Activated T-cell treated with anti-CD3 and anti-CD28 coated beads, Interleukin-2, amount 50 U/mL, for 72 hours (primary cell): ENCODE measurements around the gene FADS3. TPM values are rescaled to one million over a fixed set of nuclear protein-coding genes. Genes with fewer than 3 reads are reported as not detected.

ENCODE experiments used
- ATAC-seq, 2 donors: fragments of 150-1000 bp; cut with Tn5 transposase; replicated peaks in 1 of 2; 2 replicates each; pipeline ENCODE4 v1.10.0; 2021; ENCODE audit warnings: moderate library complexity in 2 of 2, mild to moderate bottlenecking in 1 of 2
- DNase-seq, 2 donors: peaks; one replicate each; pipeline ENCODE4 v3.0.0; 2021 to 2022; ENCODE audit warnings: mixed read lengths in 1 of 2
- H3K27ac Mint-ChIP-seq: one replicate; pipeline ENCODE4 v1.8.0; 2022; ENCODE audit warnings: mild to moderate bottlenecking, moderate library complexity, mixed read lengths
- H3K27me3 Mint-ChIP-seq: one replicate; pipeline ENCODE4 v1.8.0; 2022; ENCODE audit warnings: low read depth, mixed read lengths
- H3K36me3 Mint-ChIP-seq, 2 donors: one replicate each; pipeline ENCODE4 v1.8.0; 2022; ENCODE audit warnings: mixed read lengths in 2 of 2, mild to moderate bottlenecking in 1 of 2; ENCODE audit not compliant: insufficient read depth in 2 of 2
- H3K4me1 Mint-ChIP-seq: one replicate; pipeline ENCODE4 v1.8.0; 2022; ENCODE audit warnings: low read depth, mixed read lengths
- H3K4me3 Mint-ChIP-seq, 2 donors: one replicate each; pipeline ENCODE4 v1.8.0; 2022; ENCODE audit warnings: mild to moderate bottlenecking in 2 of 2, mixed read lengths in 2 of 2, moderate library complexity in 2 of 2
- H3K9me3 Mint-ChIP-seq, 2 donors: one replicate each; pipeline ENCODE4 v1.8.0; 2022; ENCODE audit warnings: mixed read lengths in 2 of 2
- total RNA-seq, 2 donors: library from RNA; stranded (reverse); gene quantifications; one replicate each; pipeline ENCODE4 v1.2.3, GENCODE V29; 2022

Gene FADS3
- total RNA-seq, 2 donors from 2014 or later = 14.7 to 22.3 TPM

GRCh38 chr11:61874853-61875252, 16.5 kb downstream of the FADS3 start:
- DNase-seq (no peak), ATAC-seq (no peak)
- Mint-ChIP-seq H3K27me3 (no peaks in the 10 kb centered on the region), H3K9me3 (no peaks in the 10 kb centered on the region), H3K4me3 (no peak overlapping the region), H3K36me3 (no peaks in the 10 kb centered on the region), H3K27ac (no peak overlapping the region), H3K4me1 (peaks cover 5% of the 10 kb centered on the region)

GRCh38 chr11:61874377-61874809, 17.0 kb downstream of the FADS3 start:
- no peaks in the 10 kb centered on the region for H3K36me3 Mint-ChIP-seq
- DNase-seq (no peak), ATAC-seq (no peak)
- no peaks in the 10 kb centered on the region for H3K27me3 Mint-ChIP-seq
- no peak overlapping the region for H3K4me3 Mint-ChIP-seq
- no peak overlapping the region for H3K27ac Mint-ChIP-seq
- no peaks in the 10 kb centered on the region for H3K9me3 Mint-ChIP-seq
- peaks cover 5% of the 10 kb centered on the region for H3K4me1 Mint-ChIP-seq

- H3K4me1 Mint-ChIP-seq = peaks cover 5% of the 10 kb centered on the region
Observed at GRCh38 chr11:61873588-61874376, 17.6 kb downstream of the FADS3 start.

GRCh38 chr11:61872935-61873565, 18.3 kb downstream of the FADS3 start:
- H3K27ac Mint-ChIP-seq = no peak overlapping the region
- DNase-seq (no peak), ATAC-seq (no peak)

More at GRCh38 chr11:61873588-61874376, 17.6 kb downstream of the FADS3 start:
- Mint-ChIP-seq H3K36me3 (no peaks in the 10 kb centered on the region), H3K4me3 (no peak overlapping the region), H3K27ac (no peak overlapping the region), H3K9me3 (no peaks in the 10 kb centered on the region), H3K27me3 (no peaks in the 10 kb centered on the region)
- DNase-seq (no peak), ATAC-seq (no peak)

GRCh38 chr11:61871158-61871597, 20.2 kb downstream of the FADS3 start:
- Mint-ChIP-seq H3K27me3 (no peaks in the 10 kb centered on the region), H3K9me3 (no peaks in the 10 kb centered on the region), H3K36me3 (no peaks in the 10 kb centered on the region), H3K4me1 (peaks cover 5% of the 10 kb centered on the region), H3K4me3 (peak overlapping the region; percentile 75 to 82), H3K27ac (no peak overlapping the region)
- ATAC-seq (peak; percentile 94 to 98), DNase-seq (peak; percentile 76 to 82)

More at GRCh38 chr11:61872935-61873565, 18.3 kb downstream of the FADS3 start:
- no peaks in the 10 kb centered on the region for H3K9me3 Mint-ChIP-seq
- H3K4me3 Mint-ChIP-seq = no peak overlapping the region
- H3K4me1 Mint-ChIP-seq = peaks cover 5% of the 10 kb centered on the region
- H3K27me3 Mint-ChIP-seq = no peaks in the 10 kb centered on the region
- no peaks in the 10 kb centered on the region for H3K36me3 Mint-ChIP-seq

- DNase-seq (no peak), ATAC-seq (no peak)
- H3K4me1 Mint-ChIP-seq = peaks cover 5% of the 10 kb centered on the region
- no peaks in the 10 kb centered on the region for H3K9me3 Mint-ChIP-seq
- no peak overlapping the region for H3K4me3 Mint-ChIP-seq
- H3K27ac Mint-ChIP-seq = no peak overlapping the region
- no peaks in the 10 kb centered on the region for H3K27me3 Mint-ChIP-seq
- H3K36me3 Mint-ChIP-seq = no peaks in the 10 kb centered on the region
Observed at GRCh38 chr11:61870541-61871031, 20.8 kb downstream of the FADS3 start.

GRCh38 chr11:61869708-61870451, 21.5 kb downstream of the FADS3 start:
- Mint-ChIP-seq H3K27me3 (no peaks in the 10 kb centered on the region), H3K27ac (no peak overlapping the region), H3K4me3 (no peak overlapping the region), H3K4me1 (peaks cover 5% of the 10 kb centered on the region), H3K36me3 (no peaks in the 10 kb centered on the region), H3K9me3 (no peaks in the 10 kb centered on the region)
- no peak for DNase-seq
- no peak for ATAC-seq

- ATAC-seq (no peak), DNase-seq (no peak)
- Mint-ChIP-seq H3K27me3 (no peaks in the 10 kb centered on the region), H3K4me3 (no peak overlapping the region), H3K4me1 (peaks cover 5% of the 10 kb centered on the region), H3K9me3 (no peaks in the 10 kb centered on the region), H3K27ac (no peak overlapping the region), H3K36me3 (no peaks in the 10 kb centered on the region)
Observed at GRCh38 chr11:61869429-61869707, 22.0 kb downstream of the FADS3 start.

- Mint-ChIP-seq H3K27me3 (no peaks in the 10 kb centered on the region), H3K36me3 (no peaks in the 10 kb centered on the region), H3K4me3 (no peak overlapping the region), H3K27ac (no peak overlapping the region), H3K4me1 (peaks cover 5% of the 10 kb centered on the region), H3K9me3 (no peaks in the 10 kb centered on the region)
- no peak for DNase-seq
- no peak for ATAC-seq
Observed at GRCh38 chr11:61868571-61869428, 22.5 kb downstream of the FADS3 start.

- H3K36me3 Mint-ChIP-seq = no peaks in the 10 kb centered on the region
- ATAC-seq (no peak), DNase-seq (no peak)
- H3K4me1 Mint-ChIP-seq = peaks cover 5% of the 10 kb centered on the region
- no peak overlapping the region for H3K27ac Mint-ChIP-seq
- H3K27me3 Mint-ChIP-seq = no peaks in the 10 kb centered on the region
- no peaks in the 10 kb centered on the region for H3K9me3 Mint-ChIP-seq
- no peak overlapping the region for H3K4me3 Mint-ChIP-seq
Observed at GRCh38 chr11:61866958-61867343, 24.4 kb downstream of the FADS3 start.

- no peak overlapping the region for H3K27ac Mint-ChIP-seq
- no peak overlapping the region for H3K4me3 Mint-ChIP-seq
- DNase-seq = no peak
- no peaks in the 10 kb centered on the region for H3K27me3 Mint-ChIP-seq
- peaks cover 4% of the 10 kb centered on the region for H3K4me1 Mint-ChIP-seq
- H3K36me3 Mint-ChIP-seq = peaks cover 0 to 2% of the 10 kb centered on the region in 2 donors
- no peaks in the 10 kb centered on the region for H3K9me3 Mint-ChIP-seq
- no peak for ATAC-seq
Observed at GRCh38 chr11:61866231-61866957, 25.0 kb downstream of the FADS3 start.
